Activated naive CD8-positive, alpha-beta T cell treated with anti-CD3 and anti-CD28 coated beads, Interleukin-2, amount 10 ng/mL, durations not matched to agents 7 days and 5 days (primary cell): ENCODE data around the gene MCM3AP. TPM values are rescaled to one million over a fixed set of nuclear protein-coding genes. Genes with fewer than 3 reads are reported as not detected.

Source experiments
- ATAC-seq: fragments of 150-1000 bp; cut with Tn5 transposase; one replicate; pipeline ENCODE4 v1.10.0; 2021; ENCODE audit warnings: low read depth, moderate library complexity
- POLR2A ChIA-PET: fragments of 350-600 bp; sonication (Branson Sonifier 250); formaldehyde crosslinking; loops from one replicate; lab custom pipeline; 2021; ENCODE audit warnings: antibody characterized with exemption; lab: Charles Lee
- DNase-seq: peaks from one replicate; pipeline ENCODE4 v3.0.0; 2021
- H3K27ac Mint-ChIP-seq: one replicate; pipeline ENCODE4 v1.8.0; 2022; ENCODE audit warnings: mild to moderate bottlenecking, mixed read lengths
- H3K27me3 Mint-ChIP-seq: one replicate; pipeline ENCODE4 v1.8.0; 2022; ENCODE audit warnings: mild to moderate bottlenecking, moderate library complexity, mixed read lengths
- H3K36me3 Mint-ChIP-seq: one replicate; pipeline ENCODE4 v1.8.0; 2021; ENCODE audit warnings: mild to moderate bottlenecking, mixed read lengths
- H3K4me1 Mint-ChIP-seq: one replicate; pipeline ENCODE4 v1.8.0; 2021; ENCODE audit warnings: mixed read lengths
- H3K4me3 Mint-ChIP-seq: one replicate; pipeline ENCODE4 v1.8.0; 2022; ENCODE audit warnings: mild to moderate bottlenecking, moderate library complexity, mixed read lengths
- H3K9me3 Mint-ChIP-seq: one replicate; pipeline ENCODE4 v1.8.0; 2021; ENCODE audit warnings: mixed read lengths
- total RNA-seq, 2 experiments: library from RNA; stranded (reverse); gene quantifications; one replicate each; pipeline ENCODE4 v1.2.3, GENCODE V29; 2021

Gene MCM3AP
- total RNA-seq: 100 to 1,000 TPM; 130 to 150 TPM

DNA sequence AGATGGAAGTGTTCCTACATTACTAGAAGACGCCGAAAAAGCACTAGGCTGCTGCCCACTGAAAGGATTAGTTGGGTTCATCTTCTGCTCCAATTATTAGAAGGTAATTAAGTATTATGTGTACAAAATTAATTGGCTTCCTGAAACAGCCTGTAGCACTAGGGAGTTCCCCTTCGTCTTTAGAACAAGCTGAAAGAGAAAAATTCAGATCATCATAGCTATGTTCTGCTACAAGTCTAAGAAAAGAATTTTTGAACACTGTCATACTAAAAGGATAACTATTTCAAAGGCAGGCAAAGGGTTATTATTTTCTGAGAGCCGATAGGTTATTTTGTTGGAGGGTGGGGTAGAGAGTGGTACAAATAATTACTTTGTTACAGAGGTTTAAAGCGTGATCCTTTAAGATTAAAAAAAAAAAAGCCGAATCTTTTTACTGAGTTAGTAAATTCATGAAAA, at the start of gene MCM3AP:
TSS of gene MCM3AP (minus strand) at position 406 of the 456 bp plus-strand sequence. CDS start at position 81, 325 bp downstream.
- POLR2A ChIA-PET: interaction anchor here (0.7 to 2.9 kb wide), 2 partner anchors 37 to 47 kb away, joined by 4 to 14 read pairs; no protein-coding TSS in a partner anchor
- Mint-ChIP-seq H3K4me1 (peaks cover 34% of the 10 kb centered on the region), H3K4me3 (peak within 1 kb of the TSS; percentile 98), H3K27ac (peak within 1 kb of the TSS; percentile 97), H3K36me3 (peaks cover 26% of the 10 kb centered on the region), H3K27me3 (no peaks in the 10 kb centered on the region), H3K9me3 (no peaks in the 10 kb centered on the region)
- no peak for DNase-seq
- ATAC-seq: no peak

DNA sequence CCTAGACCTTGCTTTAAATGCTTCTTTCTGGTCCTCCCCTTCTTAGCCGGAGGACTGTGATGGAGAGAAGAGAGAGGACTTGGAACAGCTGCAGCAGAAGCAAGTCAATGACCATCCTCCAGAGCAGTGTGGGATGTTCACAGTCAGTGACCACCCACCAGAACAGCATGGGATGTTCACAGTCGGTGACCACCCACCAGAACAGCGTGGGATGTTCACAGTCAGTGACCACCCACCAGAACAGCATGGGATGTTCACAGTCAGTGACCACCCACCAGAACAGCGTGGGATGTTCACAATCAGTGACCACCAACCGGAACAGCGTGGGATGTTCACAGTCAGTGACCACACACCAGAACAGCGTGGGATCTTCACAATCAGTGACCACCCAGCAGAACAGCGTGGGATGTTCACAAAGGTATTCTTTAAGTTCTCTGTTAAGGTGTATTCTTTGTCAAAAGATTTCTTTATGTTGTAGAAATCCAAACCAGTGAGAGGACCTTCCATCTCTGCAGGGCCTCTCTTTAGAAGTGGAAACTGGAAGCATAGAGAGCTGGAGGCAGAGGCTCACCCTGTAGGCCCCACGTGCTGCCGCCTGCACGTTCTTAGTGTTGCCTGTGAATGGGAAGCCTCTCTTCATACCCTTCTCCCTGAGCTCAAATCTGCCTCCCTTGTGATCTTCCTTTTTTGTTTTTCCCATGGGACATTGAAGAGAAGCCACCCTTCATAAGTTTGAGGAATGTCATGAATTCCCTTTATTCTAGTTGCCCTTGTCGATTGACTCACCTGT, 49.1 kb upstream of the MCM3AP start:
- Mint-ChIP-seq H3K36me3 (peaks cover 28% of the 10 kb centered on the region), H3K4me1 (no peaks in the 10 kb centered on the region), H3K4me3 (no peak overlapping the region), H3K9me3 (no peaks in the 10 kb centered on the region), H3K27ac (no peak overlapping the region), H3K27me3 (no peaks in the 10 kb centered on the region)
- ATAC-seq: no peak
- no peak for DNase-seq
- POLR2A ChIA-PET: no interaction called here

DNA sequence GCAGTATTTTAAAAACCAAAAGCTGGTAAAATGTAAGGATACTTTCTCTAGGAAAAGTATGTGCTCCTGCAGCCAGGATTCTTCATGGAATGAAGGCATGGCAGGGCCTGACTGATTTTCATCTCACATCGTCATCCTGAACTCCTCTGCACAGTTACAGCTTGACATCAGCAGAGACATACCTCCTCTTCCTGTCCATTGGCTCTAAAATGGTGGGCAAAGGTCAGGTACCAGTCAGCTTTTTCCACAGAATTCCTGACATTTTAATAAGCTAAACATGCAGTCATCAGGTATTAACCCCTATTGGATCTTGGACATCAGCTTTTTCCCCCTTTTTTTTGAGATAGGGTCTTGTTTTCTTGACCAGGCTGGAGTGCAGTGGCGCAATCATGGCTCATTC, 44.4 kb upstream of the MCM3AP start:
- Mint-ChIP-seq H3K4me1 (peaks cover 15% of the 10 kb centered on the region), H3K27ac (no peak overlapping the region), H3K9me3 (no peaks in the 10 kb centered on the region), H3K27me3 (no peaks in the 10 kb centered on the region), H3K4me3 (no peak overlapping the region), H3K36me3 (peaks cover 16% of the 10 kb centered on the region)
- POLR2A ChIA-PET: no interaction called here
- no peak for ATAC-seq
- no peak for DNase-seq

DNA sequence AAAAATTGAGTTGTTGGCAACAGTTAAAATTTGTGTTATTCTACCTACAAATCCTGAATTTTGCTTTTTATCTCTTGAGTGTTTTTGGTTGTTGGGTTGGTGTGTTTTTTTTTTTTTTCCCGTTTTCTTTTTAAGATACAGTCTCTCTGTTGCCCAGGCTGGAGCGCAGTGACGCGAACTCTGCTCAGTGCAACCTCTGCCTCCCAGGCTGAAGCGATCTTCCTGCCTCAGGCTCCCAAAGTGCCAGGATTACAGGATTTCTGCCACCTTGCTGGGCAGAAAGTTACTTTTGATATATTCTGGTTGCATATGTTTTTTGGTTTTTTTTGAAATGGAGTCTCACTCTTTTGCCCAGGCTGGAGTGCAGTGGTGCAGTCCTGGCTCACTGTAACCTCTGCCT, 42.7 kb upstream of the MCM3AP start:
- peaks cover 17% of the 10 kb centered on the region for H3K36me3 Mint-ChIP-seq
- ATAC-seq: no peak
- H3K9me3 Mint-ChIP-seq: no peaks in the 10 kb centered on the region
- POLR2A ChIA-PET: no interaction called here
- no peak for DNase-seq
- no peak overlapping the region for H3K4me3 Mint-ChIP-seq
- no peaks in the 10 kb centered on the region for H3K27me3 Mint-ChIP-seq
- H3K27ac Mint-ChIP-seq: no peak overlapping the region
- peaks cover 15% of the 10 kb centered on the region for H3K4me1 Mint-ChIP-seq

DNA sequence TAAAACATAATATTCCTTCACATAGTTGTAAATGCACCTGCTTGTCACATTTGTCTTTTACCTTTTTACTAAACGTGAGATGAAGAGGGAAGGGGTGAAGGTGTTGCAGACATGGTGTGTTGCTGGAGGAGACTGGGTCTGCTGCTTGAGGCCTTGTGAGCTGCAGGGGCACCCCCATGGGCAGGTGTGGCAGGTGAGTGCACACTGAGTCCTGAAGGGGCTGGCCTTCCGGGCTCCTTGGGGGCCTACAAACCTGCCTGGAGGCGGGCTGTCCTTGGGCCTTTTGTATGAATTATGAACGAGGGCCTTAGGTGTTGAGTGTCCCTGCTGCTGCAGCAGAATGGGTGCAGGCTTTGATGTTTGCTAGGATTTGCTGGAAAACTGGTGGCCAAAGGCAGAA, 42.3 kb upstream of the MCM3AP start:
- H3K27me3 Mint-ChIP-seq: no peaks in the 10 kb centered on the region
- H3K4me1 Mint-ChIP-seq: peaks cover 15% of the 10 kb centered on the region
- POLR2A ChIA-PET: no interaction called here
- ATAC-seq: no peak
- no peak for DNase-seq
- H3K27ac Mint-ChIP-seq: no peak overlapping the region
- peaks cover 17% of the 10 kb centered on the region for H3K36me3 Mint-ChIP-seq
- H3K4me3 Mint-ChIP-seq: no peak overlapping the region
- H3K9me3 Mint-ChIP-seq: no peaks in the 10 kb centered on the region

DNA sequence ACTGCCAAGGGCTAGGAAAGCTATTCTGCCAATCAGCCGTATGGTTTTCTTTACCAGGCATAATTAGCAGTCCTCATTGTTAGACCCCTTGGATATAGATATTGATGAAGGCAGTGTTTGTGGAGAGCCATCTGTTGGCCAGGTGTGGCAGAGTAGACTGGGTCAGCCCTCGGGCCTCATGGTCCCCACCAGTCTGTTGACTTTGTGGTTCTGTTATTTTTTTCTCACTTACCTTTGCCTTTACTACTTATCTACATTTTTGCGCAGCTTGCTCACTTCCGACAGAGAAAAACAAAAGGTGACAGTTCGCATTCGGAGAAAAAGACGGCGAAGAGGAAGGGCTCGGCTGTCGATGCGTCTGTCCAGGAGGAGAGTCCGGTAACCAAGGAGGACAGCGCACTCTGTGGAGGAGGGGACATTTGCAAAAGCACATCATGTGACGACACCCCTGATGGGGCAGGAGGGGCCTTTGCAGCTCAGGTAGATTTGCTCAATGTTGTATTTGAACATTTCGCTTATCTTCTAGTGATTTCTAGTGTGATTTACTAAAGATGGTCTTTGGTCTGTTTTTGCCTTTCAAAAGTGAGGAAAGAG, 40.8 kb upstream of the MCM3AP start:
- DNase-seq (no peak), ATAC-seq (no peak)
- peak overlapping the region; percentile 5 for H3K27ac Mint-ChIP-seq
- H3K36me3 Mint-ChIP-seq: peaks cover 24% of the 10 kb centered on the region
- H3K4me1 Mint-ChIP-seq: peaks cover 24% of the 10 kb centered on the region
- POLR2A ChIA-PET: interaction anchor here (0.8 to 4.2 kb wide), 6 partner anchors 29 to 221 kb away, joined by 3 to 32 read pairs (median 4); no protein-coding TSS in a partner anchor
- H3K9me3 Mint-ChIP-seq: no peaks in the 10 kb centered on the region
- peak overlapping the region; percentile 36 for H3K4me3 Mint-ChIP-seq
- H3K27me3 Mint-ChIP-seq: no peaks in the 10 kb centered on the region

DNA sequence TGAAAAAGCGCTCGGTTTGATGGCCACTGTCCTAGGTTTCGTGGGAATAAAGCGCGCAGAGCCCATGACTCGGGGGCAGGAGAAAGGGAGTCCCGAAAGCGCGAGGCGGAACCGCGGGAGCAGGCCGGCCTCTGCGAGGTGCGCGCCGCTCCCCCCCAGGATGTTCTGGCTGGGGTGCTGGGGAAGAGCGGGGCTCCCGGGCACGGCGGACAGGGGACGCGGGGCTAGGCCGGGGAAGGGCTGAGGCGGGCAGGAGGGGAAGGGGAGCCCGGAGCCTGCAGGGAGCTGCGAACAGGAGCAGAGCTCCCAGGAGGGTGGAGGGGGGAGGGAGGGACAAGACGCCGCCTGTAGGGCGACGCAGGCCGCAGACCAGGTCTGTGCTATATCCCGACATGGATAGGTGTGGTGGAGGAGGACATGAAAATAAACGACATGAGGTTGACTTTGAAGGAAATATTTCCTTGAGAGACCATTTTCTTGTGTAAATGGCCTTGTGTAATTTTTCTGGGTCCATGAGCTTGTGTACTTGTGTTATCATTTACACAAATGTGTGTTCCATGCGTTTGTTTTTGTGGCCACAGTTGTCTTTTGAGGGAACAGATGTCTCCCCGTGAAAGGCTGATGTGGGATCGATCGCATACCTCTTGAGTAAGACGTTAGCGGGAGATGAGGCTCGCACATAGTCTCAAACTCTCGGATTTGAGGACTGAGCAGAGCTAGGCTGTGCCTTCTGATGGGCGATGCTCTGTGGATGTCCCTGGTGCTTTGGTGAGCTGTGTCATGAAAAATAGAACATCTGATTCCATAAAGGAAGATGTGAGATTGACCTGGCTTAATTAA, 39.9 kb upstream of the MCM3AP start:
- peak; percentile 69 for DNase-seq
- Mint-ChIP-seq H3K27me3 (no peaks in the 10 kb centered on the region), H3K36me3 (peaks cover 27% of the 10 kb centered on the region), H3K9me3 (no peaks in the 10 kb centered on the region), H3K4me1 (peaks cover 32% of the 10 kb centered on the region), H3K27ac (peak overlapping the region; percentile 82), H3K4me3 (peak overlapping the region; percentile 98)
- ATAC-seq: peak; percentile 6
- POLR2A ChIA-PET: interaction anchor here (0.8 to 4.2 kb wide), 7 partner anchors 28 to 222 kb away, joined by 3 to 32 read pairs (median 4); no protein-coding TSS in a partner anchor

DNA sequence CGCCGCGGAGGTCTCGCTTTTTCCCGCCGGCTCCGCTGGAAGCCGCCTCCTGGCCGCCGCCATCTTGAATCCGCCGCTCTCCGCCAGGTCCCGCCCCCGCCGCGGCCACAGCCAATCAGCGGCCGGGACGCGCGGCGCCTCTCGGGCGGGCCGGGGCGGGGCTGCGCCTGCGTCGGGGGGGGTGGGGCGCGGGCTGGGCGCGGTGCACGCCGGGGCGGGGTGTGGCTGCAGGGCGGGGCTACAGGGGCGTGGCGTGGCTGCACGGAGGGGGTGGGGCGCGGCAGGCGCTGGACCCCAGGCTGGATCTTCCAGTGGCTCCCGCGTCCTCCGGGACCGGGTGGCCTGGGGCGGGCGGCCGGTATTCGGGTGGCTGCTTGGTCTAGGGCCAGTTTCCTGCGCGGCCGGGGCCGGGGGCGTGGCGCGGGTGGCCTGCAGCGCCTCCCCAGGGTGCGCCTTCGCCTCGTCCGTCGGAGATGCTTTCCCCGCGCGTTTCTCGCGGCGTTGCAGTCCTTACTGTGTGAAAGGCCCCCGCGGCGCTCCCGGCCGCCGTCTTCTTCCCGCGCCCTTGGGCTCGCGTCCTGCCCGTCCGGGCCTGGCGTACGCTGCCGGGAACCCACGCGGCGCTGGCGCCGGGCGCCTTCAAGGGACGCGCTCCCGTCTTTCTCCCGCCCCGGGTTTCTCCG, 39.1 kb upstream of the MCM3AP start:
- POLR2A ChIA-PET: interaction anchor here (1.4 to 4.2 kb wide), 2 partner anchors 100 to 231 kb away, joined by 3 to 32 read pairs; no protein-coding TSS in a partner anchor
- H3K27me3 Mint-ChIP-seq: no peaks in the 10 kb centered on the region

DNA sequence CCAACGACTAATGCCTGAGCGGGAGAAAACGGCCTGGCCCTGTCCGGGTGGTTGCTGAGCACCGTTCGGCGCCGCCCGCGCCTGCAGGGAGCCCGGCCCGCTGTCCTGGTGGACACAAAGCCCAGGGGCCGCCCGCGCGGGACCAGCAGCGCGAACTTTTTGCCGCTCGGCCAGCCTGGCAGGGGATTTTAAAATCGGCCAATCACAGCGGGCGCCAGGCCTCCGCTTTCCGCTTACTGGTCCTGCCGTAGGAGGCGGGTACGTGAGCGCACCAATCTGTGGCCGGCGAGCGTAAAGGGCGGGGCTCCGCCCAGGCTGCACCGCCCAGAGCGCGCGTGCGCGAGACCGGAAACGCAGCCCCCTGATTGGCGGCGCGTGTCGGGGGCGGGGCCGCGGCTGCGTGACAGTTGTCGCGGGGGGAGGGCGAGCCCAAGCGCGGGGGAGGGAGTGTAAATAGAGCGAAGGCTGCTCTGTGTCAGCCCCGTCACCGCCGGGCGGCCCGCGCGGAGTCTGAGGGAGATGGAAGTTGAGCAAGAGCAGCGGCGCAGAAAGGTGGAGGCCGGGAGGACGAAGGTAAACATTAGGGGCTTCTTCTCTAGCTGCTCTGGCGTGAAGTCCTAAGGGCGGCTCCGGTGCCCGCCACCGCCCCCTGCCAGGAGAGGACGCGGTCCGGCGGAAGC, 38.4 kb upstream of the MCM3AP start, which contains the start of the genes C21orf58 and PCNT:
TSS of gene C21orf58 (minus strand) at position 161 of the 680 bp plus-strand sequence. CDS start 1,132 bp downstream, outside the sequence.
TSS of gene PCNT (plus strand) at position 447 of the 680 bp plus-strand sequence. CDS start at position 520, 73 bp downstream.
- POLR2A ChIA-PET: interaction anchor here (0.7 to 4.2 kb wide), 11 partner anchors 20 to 311 kb away, joined by 3 to 32 read pairs (median 5); partner anchors contain the start of genes DIP2A, MCM3AP, PRMT2 and YBEY
- peak within 1 kb of the TSS; percentile 98 for H3K4me3 Mint-ChIP-seq

More for the DNA sequence above, 39.1 kb upstream of the MCM3AP start:
- Mint-ChIP-seq H3K27ac (peak overlapping the region; percentile 99), H3K4me1 (peaks cover 32% of the 10 kb centered on the region), H3K36me3 (peaks cover 30% of the 10 kb centered on the region), H3K9me3 (no peaks in the 10 kb centered on the region), H3K4me3 (peak overlapping the region; percentile 98)
- peak; percentile 63 for ATAC-seq
- peak; percentile 96 for DNase-seq

DNA sequence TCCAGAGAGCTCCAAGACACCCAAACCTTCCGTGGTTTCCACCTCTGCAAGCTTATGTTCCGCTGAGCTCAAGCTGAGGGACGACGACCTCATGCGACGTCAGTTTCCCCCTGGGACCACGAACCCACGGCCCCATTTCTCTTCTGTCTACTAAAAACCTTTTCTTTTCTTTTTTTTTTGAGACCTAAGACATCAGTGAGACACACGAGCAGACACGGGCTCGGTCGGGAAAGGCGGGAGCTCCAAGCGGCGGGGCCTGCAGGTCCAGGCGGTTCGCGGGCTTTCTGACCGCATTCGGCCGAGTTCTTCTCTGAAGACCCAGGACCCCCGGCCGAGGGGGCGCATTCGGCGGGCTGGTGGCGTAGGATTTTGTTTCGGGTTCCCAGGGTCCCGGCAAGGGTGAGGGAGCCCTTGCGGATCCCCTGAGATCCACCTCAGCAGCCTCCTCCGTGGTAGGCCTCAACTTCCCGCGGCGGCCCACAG, 37.9 kb upstream of the MCM3AP start:
- no peak for DNase-seq
- H3K36me3 Mint-ChIP-seq: peaks cover 31% of the 10 kb centered on the region
- H3K9me3 Mint-ChIP-seq: no peaks in the 10 kb centered on the region
- peak overlapping the region; percentile 98 for H3K4me3 Mint-ChIP-seq
- POLR2A ChIA-PET: interaction anchor here (0.7 to 4.2 kb wide), 17 partner anchors 10 to 312 kb away, joined by 3 to 32 read pairs (median 4); partner anchors contain the start of genes DIP2A, MCM3AP, PRMT2 and YBEY
- peaks cover 32% of the 10 kb centered on the region for H3K4me1 Mint-ChIP-seq
- ATAC-seq: no peak
- H3K27me3 Mint-ChIP-seq: no peaks in the 10 kb centered on the region
- H3K27ac Mint-ChIP-seq: peak overlapping the region; percentile 99

More for the DNA sequence above, 38.4 kb upstream of the MCM3AP start, which contains the start of the genes C21orf58 and PCNT:
- peaks cover 31% of the 10 kb centered on the region for H3K36me3 Mint-ChIP-seq
- H3K27me3 Mint-ChIP-seq: no peaks in the 10 kb centered on the region
- H3K4me1 Mint-ChIP-seq: peaks cover 32% of the 10 kb centered on the region
- ATAC-seq (peak; percentile 87), DNase-seq (peak; percentile 100)
- H3K9me3 Mint-ChIP-seq: no peaks in the 10 kb centered on the region
- H3K27ac Mint-ChIP-seq: peak within 1 kb of the TSS; percentile 99
